SW480 (cell line): ENCODE data around the gene SAMD10.
"Not testable (repeated sequence)": the region's sequence is repeated elsewhere in the genome, so short reads cannot be mapped to it uniquely, and the experiment has no call there.

Experiments
- DNase-seq: peaks from one replicate; pipeline ENCODE4 v3.0.0-alpha.2; 2016; ENCODE audit warnings: low spot score

The SAMD10 gene

GRCh38 chr20:64001607-64002011 is 22.2 kb upstream of the SAMD10 start:
- DNase-seq = peak; percentile 76

- DNase-seq = no peak
Observed at GRCh38 chr20:64000906-64001305, 21.5 kb upstream of the SAMD10 start.

- DNase-seq = no peak
Observed at GRCh38 chr20:63982937-63983336, 3.5 kb upstream of the SAMD10 start.

- peak; percentile 99 for DNase-seq
Observed at GRCh38 chr20:63980806-63981728, 1.6 kb upstream of the SAMD10 start, which contains the start of gene PRPF6. Gene PRPF6 (plus strand): TSS chr20:63981132. CDS start chr20:63981246, 114 bp downstream.

GRCh38 chr20:63980317-63980805 is 919 bp upstream of the SAMD10 start:
- no peak for DNase-seq

GRCh38 chr20:63979229-63979556 is 249 bp downstream of the SAMD10 start:
- no peak for DNase-seq

- DNase-seq = peak; percentile 88
Observed at GRCh38 chr20:63978319-63979228, 868 bp downstream of the SAMD10 start.

- DNase-seq = peak; percentile 73
Observed at GRCh38 chr20:63977739-63978276, 1.6 kb downstream of the SAMD10 start.

- no peak for DNase-seq
Observed at GRCh38 chr20:63976980-63977738, 2.3 kb downstream of the SAMD10 start.

- not testable (repeated sequence) for DNase-seq
Observed at GRCh38 chr20:63976511-63976910, 2.9 kb downstream of the SAMD10 start.

- no peak for DNase-seq
Observed at GRCh38 chr20:63974402-63975200, 4.8 kb downstream of the SAMD10 start.

- peak; percentile 86 for DNase-seq
Observed at GRCh38 chr20:63973636-63974401, 5.6 kb downstream of the SAMD10 start.

GRCh38 chr20:63973160-63973479 is 6.3 kb downstream of the SAMD10 start:
- no peak for DNase-seq

- DNase-seq = no peak
Observed at GRCh38 chr20:63972312-63973159, 6.9 kb downstream of the SAMD10 start.

- not testable (repeated sequence) for DNase-seq
Observed at GRCh38 chr20:63971960-63972311, 7.5 kb downstream of the SAMD10 start.

- no peak for DNase-seq
Observed at GRCh38 chr20:63970714-63971431, 8.6 kb downstream of the SAMD10 start.

- DNase-seq = peak; percentile 59
Observed at GRCh38 chr20:63969838-63970713, 9.4 kb downstream of the SAMD10 start, which contains the start of gene ZNF512B. Gene ZNF512B (minus strand): TSS chr20:63969930. CDS start chr20:63967950, 1,980 bp downstream.
